Activated CD4-positive, CD25-positive, alpha-beta regulatory T cell treated with anti-CD3 and anti-CD28 coated beads, Interleukin-2, amount 50 U/mL, for 72 hours (primary cell): ENCODE measurements around the gene GRIP2.
A peak's percentile ranks its signal among the peaks of the same experiment; 100 is the strongest.
"Not testable (repeated sequence)": the region's sequence is repeated elsewhere in the genome, so short reads cannot be mapped to it uniquely, and the experiment has no call there.

Experiments
- DNase-seq: peaks from one replicate; pipeline ENCODE4 v3.0.0; 2021

The GRIP2 gene

DNA sequence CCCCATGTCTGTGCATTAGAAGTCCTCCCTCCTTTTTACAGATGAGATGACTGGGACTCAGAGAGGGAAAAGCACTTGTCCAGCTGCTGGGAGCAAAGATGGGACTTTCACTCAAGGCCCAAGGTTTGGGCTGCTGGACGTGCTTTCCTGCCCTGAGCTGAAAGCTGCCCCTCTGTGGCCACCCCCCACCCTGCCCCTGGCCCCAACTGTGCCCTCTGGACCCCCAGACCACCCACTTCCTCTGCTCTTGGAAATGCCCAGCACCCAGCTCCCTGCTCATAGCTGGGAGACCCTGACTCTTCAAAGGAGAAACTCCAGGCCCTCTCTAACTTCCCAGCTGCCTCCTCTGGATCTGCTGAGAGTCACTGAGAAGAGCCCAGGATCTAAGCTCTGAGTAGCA, 20.7 kb downstream of the GRIP2 start:
- no peak for DNase-seq

DNA sequence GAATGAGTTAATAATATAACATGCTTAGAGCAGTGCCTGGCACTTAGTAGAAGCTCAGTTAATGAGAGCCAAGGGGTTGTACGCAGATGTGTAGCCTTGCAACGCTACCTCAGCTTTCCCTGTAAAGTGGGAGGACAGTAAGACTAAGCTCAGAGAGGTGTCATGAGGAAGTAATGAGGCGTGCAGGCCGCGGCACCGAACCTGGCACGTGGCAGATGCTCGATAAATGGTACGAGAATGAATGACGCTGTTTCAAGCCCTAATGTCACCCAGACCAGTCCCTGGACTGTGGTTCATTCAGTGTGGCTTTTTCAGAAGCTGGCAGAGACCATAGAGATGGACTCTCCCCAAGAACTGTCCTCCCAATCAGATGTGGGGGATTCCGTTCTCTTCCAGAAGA, 21.2 kb downstream of the GRIP2 start:
- DNase-seq, result no peak

DNA sequence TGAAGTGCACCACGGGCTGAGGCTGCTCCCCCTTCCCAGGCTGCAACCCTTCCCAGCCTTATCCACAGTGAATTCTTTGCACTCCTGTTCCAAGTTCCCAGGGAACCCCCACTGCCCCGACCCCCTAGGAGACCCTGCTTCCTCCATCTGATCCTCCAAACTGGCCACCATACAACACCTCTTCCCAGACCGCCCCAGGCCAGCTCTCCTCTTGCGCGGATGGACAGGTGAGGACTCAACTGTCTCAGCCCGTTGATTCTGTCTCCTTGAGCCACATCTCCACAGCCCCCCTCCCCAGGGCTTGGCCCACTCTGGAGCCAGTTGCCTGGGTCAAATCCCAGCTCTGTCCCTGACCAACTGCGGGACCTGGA, 21.7 kb downstream of the GRIP2 start:
- DNase-seq, result no peak

DNA sequence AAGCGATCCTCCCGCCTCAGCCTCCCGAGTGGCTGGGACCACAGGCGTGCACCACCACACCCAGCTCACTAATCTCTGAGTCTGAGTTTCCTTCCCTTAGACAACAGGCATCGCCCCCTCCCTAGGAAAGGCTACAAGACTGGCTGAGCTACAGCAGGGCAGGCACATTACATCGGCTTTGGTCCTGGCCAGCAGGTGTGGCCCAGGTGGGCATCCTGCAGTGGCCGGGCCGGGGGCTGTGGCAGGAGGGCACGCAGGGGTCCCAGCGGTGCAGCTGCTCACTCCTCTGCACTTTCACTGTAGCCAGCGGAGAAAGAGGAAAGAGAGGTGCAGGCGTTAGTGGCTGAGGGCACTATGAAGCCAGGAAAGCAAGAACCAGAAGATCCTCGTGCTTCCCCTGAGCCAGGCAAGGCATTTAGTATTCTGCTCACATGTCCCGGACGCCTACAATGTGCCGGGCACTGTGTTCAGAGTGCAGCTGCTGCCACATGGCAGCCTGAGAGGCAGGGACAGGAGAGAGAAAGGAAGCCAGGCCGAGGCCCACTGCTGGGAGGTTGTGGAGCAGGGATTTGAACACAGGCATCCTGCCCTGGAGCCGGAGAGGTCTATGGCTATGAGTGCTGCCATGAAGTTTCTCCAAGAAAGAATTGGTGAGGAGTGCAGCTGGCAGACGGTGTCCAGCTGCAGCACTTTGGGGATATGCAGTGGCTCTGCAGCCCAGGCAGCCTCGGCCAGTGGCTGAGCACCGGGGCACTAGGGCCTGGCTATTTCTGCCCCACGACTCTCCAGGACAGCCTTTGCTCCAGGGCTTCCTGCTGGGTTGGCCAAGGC, 22.3 kb downstream of the GRIP2 start:
- DNase-seq, result no peak

DNA sequence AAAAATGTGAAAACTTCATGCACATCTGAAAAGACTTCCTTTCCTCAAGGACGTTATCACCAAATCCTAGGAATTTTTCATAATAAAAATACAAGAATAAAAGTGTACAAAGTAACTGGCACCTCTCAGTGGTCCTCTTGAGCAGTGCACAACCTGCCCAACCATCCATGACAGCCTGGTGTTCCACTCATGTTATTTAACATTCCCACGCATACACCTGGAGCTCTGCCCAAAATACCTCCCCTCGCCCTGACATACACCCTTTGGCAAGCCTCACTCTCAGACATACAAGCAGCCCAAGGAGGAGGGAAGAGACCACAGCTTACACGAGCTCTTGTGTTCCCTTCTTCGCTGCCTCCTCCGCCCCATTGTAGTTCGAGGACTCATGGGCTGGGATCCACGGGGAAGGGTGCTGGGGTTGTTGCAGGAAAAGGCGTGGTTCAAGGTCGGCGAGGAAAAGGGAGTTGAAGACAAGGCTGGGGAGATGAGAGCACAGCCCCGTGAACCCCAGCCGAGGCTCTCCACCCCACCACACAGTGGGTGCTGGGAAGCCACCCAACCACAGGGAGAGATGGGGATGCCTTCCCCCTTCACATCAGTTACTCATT, 23.3 kb downstream of the GRIP2 start:
- no peak for DNase-seq

DNA sequence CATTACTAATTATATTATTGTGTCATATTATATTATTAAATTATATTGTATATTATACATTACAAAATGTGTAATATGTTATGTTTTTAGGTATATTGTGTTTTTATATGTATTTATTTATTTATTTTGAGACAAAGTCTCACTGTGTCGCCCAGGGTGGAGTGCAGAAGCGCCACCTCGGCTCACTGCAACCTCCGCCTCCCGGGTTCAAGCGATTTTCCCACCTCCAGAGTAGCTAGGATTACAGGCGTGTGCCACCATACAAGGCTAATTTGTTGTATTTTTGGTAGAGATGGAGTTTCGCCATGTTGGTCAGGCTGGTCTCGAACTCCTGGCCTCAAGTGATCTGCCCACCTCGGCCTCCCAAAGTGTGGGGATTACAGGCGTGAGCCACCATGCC, 24.6 kb downstream of the GRIP2 start:
- DNase-seq, result not testable (repeated sequence)

DNA sequence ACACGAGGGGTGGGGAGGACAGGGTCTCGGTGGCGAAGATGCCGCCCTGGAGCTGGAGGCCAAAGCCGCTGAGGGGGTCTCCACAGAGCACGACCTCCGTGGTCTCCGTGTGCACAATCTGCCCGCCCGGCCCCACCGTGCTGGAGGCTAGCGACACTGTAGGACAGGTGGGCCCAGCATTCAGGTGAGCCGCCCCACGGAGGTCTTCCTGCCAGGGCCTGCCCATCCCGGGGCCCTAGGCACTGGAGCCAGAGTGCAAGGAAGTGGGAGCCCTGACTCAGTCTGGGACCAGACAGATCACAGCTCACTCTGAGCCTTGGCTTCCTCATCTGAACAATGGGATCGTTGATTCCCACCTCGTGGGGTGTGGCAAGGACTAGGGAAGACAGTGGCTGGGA, 25.8 kb downstream of the GRIP2 start:
- DNase-seq, result peak; percentile 5

DNA sequence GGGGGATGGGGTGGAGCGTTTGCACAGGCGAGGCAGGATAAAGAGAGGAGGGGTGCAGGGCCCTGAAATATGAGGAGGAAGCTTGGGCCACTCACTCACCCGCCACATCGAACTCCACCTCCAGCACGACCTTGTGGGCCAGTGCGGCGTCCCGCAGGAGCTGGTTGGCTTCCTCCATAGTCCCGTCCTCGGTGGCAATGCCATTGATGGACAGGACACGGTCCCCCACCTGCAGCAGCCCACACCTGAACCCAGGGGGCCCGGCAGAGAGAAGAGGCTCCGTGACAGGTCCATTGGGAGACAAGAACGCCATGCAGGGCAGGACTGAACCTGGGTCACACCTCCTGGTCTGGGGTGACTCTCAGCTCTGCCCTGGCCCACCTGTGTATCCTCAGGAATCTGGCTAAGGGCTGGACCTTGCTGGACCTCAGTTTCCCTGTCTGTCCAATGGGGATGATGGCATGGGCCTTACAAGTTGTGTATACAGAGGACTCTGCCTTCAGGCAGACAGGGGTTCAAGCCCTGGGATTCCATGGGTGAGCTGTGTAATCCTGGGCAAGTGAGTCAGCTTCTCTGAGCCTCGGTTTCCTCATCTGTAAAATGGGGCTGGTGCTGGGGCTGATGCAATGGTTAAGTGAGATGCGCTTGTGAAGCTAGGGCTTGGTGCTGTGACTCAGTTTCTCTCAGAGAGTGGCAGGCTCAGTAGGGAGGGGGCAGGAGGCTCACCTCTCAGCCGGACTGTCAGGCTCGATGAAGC, 26.4 kb downstream of the GRIP2 start:
- peak; percentile 28 for DNase-seq

DNA sequence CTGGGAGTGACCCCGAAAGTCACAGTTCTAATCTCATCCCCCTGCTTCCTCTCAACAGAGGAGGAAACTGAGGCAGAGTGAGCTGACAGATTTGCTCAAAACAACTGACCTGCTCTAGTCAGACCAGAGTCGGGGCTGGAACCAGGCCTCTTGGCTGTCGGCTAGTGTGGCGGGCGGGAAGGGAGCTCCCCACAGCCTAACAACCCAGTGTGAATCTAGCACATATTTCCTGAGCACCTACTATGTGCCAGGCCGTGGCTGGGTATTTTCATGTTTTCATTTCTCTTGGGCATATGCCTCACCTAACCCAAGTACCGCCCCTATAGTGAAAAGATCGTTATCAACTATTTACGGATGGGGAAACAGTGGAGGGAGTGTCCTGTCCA, 27.2 kb downstream of the GRIP2 start:
- no peak for DNase-seq

DNA sequence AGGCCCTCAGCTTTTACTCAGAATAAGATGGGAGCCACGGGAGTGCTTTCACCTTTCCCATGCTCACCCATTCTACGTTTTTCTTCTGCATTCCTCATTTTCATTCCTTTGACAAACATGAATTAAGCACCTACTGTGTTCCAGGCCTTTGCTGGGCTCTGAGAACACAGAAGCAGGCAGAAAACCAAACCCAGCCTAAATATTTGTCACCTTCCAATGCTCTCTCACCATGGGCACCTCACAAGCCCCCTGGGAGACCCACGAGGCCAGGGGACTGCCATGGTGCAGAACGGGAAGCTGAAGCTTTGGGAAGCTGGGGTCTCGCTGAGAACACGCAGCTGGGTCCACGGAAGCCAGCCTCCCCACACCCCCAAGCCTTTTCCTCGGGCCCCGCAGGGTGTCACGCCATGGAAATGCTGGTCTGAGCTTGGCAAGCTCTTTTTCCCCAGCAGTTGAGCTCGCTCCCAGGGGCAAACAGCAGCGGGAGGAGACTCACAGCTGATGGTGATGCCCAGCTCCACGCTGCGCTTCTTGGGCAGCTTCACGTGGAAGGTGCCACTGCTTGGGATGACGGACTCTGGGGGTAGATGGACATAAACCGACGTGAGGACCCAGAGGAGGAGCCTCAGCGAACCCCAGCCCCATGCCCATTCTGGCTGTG, 27.7 kb downstream of the GRIP2 start:
- peak; percentile 25 for DNase-seq

DNA sequence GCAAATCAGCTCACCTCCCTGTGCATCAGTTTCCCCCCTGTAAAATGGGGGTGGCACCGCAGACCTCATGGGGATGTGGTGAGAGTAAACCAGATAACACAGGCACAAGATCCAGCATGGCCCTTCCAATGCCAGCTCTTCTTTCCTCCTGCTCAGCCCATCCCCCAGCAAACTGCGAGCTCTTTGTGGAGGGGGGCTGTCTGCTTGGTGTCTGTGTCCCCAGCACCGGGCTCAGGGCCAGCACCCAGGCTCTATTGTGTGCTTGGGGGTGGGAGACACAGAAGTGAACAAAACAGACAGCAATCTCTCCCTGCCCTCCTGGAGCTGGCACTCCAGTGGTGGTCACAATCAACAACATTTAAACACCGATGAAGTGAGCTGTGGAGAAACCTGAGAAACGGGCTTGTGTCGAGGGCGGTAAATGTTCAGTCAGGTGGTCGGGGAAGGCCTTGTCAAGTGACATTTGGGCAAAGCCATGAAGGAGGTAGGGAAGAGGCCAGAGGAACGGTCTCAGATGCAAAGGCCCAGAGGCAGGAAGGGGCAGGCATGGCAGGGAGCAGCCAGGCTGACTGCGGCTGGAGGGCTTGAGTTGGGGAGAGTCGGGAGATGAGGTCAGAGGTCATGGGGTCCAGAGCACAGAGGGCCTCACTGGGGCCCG, 28.4 kb downstream of the GRIP2 start:
- DNase-seq, result peak; percentile 13

DNA sequence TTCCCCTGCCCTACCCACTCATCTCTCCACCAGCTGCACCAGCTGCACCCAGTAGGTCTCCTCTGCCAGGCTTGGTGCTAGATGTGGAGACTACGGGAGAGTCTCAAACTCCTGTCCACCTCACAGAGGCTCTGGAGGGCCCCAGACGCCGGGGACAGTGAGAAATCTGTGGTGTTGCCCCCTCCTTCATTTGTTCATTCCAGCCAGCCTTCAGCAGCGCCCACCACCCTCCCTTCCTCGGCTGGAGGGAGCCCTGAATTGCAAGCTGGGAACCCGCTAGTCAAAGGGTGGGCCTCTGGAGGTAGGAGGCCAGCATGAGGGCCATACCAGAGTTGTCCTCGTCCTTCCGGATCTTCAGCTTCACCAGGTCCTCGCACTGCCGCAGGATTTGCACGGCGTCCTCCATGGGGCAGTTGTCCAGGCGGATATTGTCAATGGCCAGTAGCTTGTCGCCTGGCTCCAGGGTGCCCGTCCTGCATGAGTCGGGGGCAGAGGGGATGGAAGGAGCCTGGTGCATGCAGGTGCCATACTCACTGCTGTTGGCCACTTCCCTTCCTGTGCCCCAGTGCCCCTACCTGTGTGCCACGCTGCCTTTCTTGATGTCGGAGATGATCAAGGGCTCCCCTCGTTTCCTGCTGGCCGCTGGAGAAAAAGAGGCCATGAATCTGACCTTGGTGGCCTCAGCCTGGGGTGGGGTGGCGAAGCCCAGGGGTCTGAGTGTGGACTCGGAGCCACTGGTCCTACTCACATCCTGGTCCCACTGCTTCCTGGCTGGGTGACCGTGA, 29.1 kb downstream of the GRIP2 start:
- DNase-seq, result peak; percentile 26

DNA sequence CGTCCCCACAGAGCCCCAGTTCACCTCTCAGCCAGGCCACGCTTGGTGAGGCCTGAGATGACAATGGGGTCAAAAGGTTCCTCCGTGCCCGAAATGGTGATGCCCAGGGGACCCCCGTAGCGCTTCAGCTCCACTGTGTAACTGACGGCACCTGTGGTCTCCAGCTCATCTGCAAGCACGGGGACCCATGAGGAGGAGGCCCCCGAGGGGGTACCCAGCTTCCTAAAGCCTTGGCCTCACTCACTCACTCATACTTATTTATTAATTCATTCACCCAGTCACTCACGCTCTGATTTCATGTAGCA, 30.4 kb downstream of the GRIP2 start:
- peak; percentile 9 for DNase-seq

DNA sequence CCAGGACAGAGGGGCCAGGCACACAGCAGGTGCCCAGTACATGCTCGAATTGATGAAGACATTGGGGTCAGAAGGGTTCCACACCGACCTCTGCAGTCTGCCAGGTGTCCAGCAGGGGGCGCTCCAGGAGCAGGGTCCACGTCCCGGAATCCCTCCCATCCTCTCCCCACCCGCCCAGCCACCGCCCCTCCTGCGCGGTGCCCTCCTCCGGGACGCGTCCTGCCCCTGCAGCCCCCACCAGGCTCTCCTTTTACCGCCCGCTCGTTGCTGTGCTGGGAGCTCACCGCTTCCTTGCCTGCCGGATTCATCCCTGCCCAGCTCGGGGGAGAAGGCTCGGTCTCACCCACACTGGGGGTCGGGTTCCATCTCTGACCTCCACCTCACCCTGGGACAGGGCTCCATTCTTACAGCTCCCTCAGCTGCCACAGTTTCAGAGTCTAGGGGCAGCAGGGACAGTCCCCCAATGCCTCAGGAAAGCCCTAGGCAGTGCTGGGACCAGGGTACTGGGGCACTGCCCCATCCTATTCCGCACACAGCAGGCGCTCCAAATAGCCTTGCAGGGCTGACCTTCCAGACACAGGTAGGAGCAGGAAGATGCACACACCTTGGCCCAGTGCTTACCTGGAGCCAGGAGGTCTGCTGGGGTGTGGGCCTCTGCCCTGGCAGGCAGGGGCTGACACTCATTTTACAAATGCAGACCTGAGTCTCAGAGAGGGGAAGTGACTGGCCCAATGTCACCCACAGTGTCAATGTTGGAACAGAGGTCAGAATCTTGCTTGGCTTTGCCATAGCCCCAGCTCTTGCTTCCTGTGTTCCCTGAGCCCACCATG, 31.0 kb downstream of the GRIP2 start:
- peak; percentile 82 for DNase-seq

DNA sequence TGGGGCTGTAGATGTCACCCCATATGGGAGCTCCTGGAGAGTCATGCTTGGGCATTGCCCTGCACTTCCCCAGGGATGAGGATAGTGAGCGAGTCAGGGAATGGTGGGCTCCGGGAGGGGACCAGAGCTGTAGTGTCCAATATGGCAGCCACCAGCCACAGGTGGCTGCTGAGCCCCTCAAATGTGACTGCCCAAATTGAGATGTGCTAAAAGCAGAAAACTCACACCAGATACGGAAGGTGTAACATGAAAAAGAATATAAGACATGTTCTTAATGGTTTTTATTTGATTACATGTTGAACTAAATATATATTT, 31.7 kb downstream of the GRIP2 start:
- DNase-seq, result peak; percentile 17

DNA sequence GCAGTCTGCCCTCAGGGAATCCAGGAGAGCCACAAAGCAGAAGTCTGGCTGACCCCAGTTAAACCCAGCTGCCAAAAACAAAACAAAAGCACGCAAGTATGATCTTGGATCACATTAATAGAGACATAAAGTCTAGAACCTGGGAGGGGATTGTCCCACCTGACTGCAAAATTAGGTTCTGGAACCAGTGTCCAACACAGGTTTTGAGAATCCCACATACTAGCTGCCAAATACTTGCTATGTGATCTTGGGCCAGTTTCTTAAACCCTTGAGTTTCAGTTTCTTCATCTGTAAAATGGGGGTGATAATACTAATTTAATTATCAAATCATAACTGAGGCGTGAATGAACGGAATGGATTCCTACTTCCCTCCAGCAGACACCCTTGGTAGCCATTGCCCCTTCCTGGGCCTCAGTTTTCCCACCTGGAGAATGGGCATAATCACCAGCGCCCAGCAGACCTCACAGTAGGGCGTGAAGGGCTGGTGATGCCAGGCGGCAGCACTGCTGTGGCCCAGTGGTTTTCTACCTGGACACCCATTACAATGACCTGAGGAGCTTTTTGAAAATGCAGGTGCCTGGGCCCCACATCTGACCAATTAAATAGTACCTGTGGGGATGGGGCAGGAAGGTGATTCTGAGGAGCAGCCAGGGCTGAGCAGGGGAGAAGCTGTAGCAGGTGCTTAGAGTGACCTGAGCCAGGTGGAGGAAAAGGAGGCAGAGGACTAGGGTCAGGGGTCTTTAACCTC, 32.2 kb downstream of the GRIP2 start:
- peak; percentile 20 for DNase-seq

DNA sequence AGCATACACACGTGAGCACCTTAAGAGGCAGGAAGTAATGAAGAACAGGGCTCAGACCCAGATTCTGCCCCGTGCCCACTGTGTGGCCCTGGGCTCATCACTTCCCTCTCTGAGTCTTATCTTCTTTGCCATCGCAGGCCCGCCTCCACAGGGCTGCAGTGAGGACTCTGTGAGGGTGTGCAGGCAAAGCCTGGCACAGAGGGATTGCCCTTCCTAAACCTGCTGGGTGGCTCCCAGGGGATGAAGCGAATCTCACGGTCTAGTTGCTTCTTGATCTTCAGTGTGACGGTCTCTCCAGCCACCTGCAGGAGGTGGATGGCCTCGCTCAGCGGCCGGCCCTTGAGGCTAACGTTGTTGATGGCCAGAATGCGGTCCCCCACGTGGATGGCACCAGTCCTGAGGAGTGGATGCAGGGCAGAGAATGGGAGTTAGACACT, 32.8 kb downstream of the GRIP2 start:
- DNase-seq, result no peak

DNA sequence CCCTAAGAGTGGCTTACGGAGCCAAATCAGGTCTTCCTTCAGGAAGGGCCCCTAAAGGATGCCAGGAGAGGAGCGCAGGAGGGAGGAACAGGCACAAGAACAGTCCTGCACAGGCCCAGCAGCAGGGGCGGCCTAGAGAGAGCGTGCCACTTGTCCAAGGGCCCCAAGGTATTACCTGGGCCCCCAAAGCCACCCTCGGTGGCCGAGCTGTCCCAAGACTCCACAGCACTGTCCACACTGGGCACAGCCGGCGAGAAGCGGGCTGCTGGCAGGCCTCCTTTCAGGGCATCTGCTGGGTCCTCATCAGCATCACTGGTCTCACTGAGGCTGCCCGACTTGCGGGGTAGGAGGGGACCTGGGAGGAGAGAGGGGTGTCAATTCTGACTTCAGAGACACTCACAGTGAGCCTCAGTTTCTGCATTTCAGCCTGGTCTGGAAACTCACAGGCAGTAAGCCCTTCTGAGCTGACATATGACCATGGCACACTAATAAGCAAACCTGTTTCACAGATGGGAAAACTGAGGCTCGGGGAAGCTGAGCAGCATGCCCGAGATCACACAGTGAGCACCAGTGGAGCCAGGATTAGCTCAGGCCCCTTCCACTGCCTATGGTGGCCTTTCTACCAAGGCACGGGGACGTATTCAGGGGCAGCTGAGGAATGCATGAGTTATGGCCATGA, 33.4 kb downstream of the GRIP2 start:
- DNase-seq, result peak; percentile 21

DNA sequence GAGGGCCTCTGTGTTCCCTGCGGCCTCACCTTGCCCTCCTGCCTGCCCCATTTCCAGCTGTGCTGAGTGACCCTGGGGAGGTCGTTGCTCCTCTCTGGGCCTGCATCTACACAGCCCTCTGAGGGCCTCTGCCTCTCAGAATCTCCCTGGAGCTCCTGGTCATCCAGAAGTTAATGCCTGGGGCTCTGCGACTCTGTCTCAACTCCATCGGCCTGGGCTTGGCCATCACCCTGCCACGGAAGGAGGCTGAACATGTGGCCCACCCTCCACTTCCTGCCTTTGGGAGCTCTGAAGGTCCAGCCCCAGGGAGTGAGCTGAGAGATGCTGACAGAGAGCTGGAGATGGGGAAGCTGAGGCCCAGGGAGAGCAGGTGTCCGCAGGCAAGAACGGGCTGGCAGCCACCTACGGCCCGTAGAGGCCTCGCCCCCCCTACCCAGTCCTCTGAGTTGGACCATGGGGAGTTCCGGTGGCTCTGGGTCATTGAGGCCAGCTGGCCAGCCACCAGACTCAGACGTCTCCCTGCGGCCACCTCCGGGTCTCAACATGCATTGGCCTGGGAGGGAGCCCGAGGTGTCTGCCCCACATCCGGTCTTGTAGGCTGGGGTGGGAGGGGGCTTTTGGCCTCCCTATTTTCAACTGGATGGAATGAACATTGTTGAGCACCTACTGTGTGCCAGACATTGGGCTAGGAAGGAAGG, 34.2 kb downstream of the GRIP2 start:
- DNase-seq, result peak; percentile 15
